GM12878 (cell line): ENCODE data around the gene TSPAN15.

ENCODE experiments used
- CREB1 ChIP-seq: IDR thresholded peaks from 2 replicates; pipeline ENCODE4 v1.6.1; 2012; ENCODE audit warnings: low read depth, mild to moderate bottlenecking, inconsistent platforms
- CREM ChIP-seq: IDR thresholded peaks from 2 replicates; pipeline ENCODE4 v1.6.1; 2014; ENCODE audit warnings: antibody characterized with exemption, low read depth
- FOXM1 ChIP-seq: IDR thresholded peaks from 2 replicates; pipeline ENCODE4 v1.6.1; 2012; ENCODE audit warnings: low read depth, mild to moderate bottlenecking, inconsistent platforms, low read length, moderate library complexity
- GABPA ChIP-seq: IDR thresholded peaks from 2 replicates; pipeline ENCODE4 v1.6.1; 2014; ENCODE audit warnings: antibody characterized with exemption, low read depth, mild to moderate bottlenecking, inconsistent platforms
- RELA ChIP-seq: fragments of 450-650 bp; IDR thresholded peaks from 2 replicates; pipeline ENCODE4 v1.8.0; 2014; ENCODE audit warnings: borderline replicate concordance; ENCODE audit not compliant: partially characterized antibody
- RFX5 ChIP-seq: IDR thresholded peaks from 2 replicates; pipeline ENCODE4 v1.6.1; 2011; ENCODE audit warnings: low read depth, low read length, improper control_type of control experiment
- TAF1 ChIP-seq: IDR thresholded peaks from 2 replicates; pipeline ENCODE4 v1.6.1; 2011; ENCODE audit warnings: mild to moderate bottlenecking, low read depth, low read length, borderline replicate concordance
- USF1 ChIP-seq: IDR thresholded peaks from 2 replicates; pipeline ENCODE4 v1.6.1; 2011; ENCODE audit warnings: borderline replicate concordance, low read depth, mild to moderate bottlenecking, moderate library complexity, mixed read lengths, low read length; ENCODE audit not compliant: insufficient read depth; ENCODE audit errors: extremely low read length

- TF ChIP-seq GABPA (no peak), RFX5 (no peak), USF1 (no peak), CREB1 (no peak), CREM (no peak), TAF1 (no peak), RELA (no peak), FOXM1 (no peak)
Measured at GRCh38 chr10:69516316-69516715, 65.1 kb downstream of the TSPAN15 start.
